OCI-LY7 (cell line): ENCODE data around the gene DENND1A. TPM values are rescaled to one million over a fixed set of nuclear protein-coding genes. Genes with fewer than 3 reads are reported as not detected.

Experiments
- BruUV-seq: library from RNA; stranded (reverse); fragments of 400-500 nt; replicated peaks from 2 replicates; lab custom pipeline; 2021; lab: Mats Ljungman, UMichigan
- CTCF ChIA-PET: fragments of 300-600 bp; sonication (Branson Sonifier 250); formaldehyde crosslinking; loops from one replicate; lab custom pipeline; 2022; ENCODE audit warnings: antibody characterized with exemption; ENCODE audit not compliant: unreplicated experiment; lab: Charles Lee
- POLR2A ChIA-PET: fragments of 300-600 bp; sonication (Branson Sonifier 250); formaldehyde crosslinking; loops from one replicate; lab custom pipeline; 2022; ENCODE audit warnings: antibody characterized with exemption; lab: Charles Lee
- DNase-seq: peaks from one replicate; pipeline ENCODE4 v3.0.0-alpha.2; 2015; ENCODE audit warnings: low spot score
- H2AFZ ChIP-seq: fragments of 200-600 bp; sonication (generic), shearing (Covaris generic); 2 replicates; pipeline ENCODE4 v1.6.1; 2014; ENCODE audit warnings: mild to moderate bottlenecking, antibody characterized with exemption, low read length, moderate library complexity
- H3K27ac ChIP-seq: fragments of 200-600 bp; sonication (generic); 2 replicates; pipeline ENCODE4 v1.5.1; 2014; ENCODE audit warnings: mixed run types, low read depth, mild to moderate bottlenecking, moderate library complexity, low read length, inconsistent platforms; ENCODE audit not compliant: poor library complexity, severe bottlenecking
- H3K36me3 ChIP-seq: fragments of 200-600 bp; sonication (generic); 2 replicates; pipeline ENCODE4 v1.6.1; 2014; ENCODE audit warnings: mild to moderate bottlenecking, antibody characterized with exemption, low read length, moderate library complexity, mixed read lengths; ENCODE audit not compliant: insufficient read depth
- H3K4me1 ChIP-seq: fragments of 200-600 bp; sonication (generic); 2 replicates; pipeline ENCODE4 v1.5.1; 2014; ENCODE audit warnings: mild to moderate bottlenecking, low read length; ENCODE audit not compliant: insufficient read depth, poor library complexity, severe bottlenecking
- H3K4me2 ChIP-seq: fragments of 200-600 bp; sonication (generic); 2 replicates; pipeline ENCODE4 v1.6.1; 2014; ENCODE audit warnings: mild to moderate bottlenecking, low read length
- H3K4me3 ChIP-seq: fragments of 200-600 bp; sonication (generic); 2 replicates; pipeline ENCODE4 v1.5.1; 2014; ENCODE audit warnings: mild to moderate bottlenecking, low read depth, low read length; ENCODE audit not compliant: poor library complexity, severe bottlenecking
- H3K79me2 ChIP-seq: fragments of 200-600 bp; sonication (generic); 2 replicates; pipeline ENCODE4 v1.6.1; 2016; ENCODE audit warnings: low read depth, mild to moderate bottlenecking, low read length, moderate library complexity, mixed read lengths; ENCODE audit not compliant: insufficient read depth
- H3K9me2 ChIP-seq: fragments of 200-600 bp; sonication (generic); 2 replicates; pipeline ENCODE4 v1.6.1; 2016; ENCODE audit warnings: mild to moderate bottlenecking, low read length, mixed read lengths; ENCODE audit not compliant: insufficient read depth
- H3K9me3 ChIP-seq: fragments of 200-600 bp; sonication (generic); 2 replicates; pipeline ENCODE4 v1.6.1; 2014; ENCODE audit warnings: mild to moderate bottlenecking, mixed run types, low read length, mixed read lengths
- H4K20me1 ChIP-seq: fragments of 200-600 bp; sonication (generic); 2 replicates; pipeline ENCODE4 v1.6.1; 2014; ENCODE audit warnings: mild to moderate bottlenecking, antibody characterized with exemption, low read length, moderate library complexity, mixed read lengths; ENCODE audit not compliant: insufficient read depth
- EZH2phosphoT487 ChIP-seq: fragments of 200-600 bp; sonication (generic); IDR thresholded peaks from 2 replicates; pipeline ENCODE4 v1.6.1; 2018; ENCODE audit warnings: low read depth, borderline replicate concordance, mild to moderate bottlenecking, mixed run types, antibody characterized with exemption, low read length, moderate library complexity, mixed read lengths
- intact Hi-C: fragments of 100-400 bp; cut with micrococcal nuclease; formaldehyde crosslinking; loops from one replicate; pipeline ENCODE4 v1.10.0; 2022; ENCODE audit not compliant: unreplicated experiment
- total RNA-seq, 2 experiments: library from RNA; depleted of rRNA in 1 of 2; stranded (reverse); fragments of >200 nt in 1 of 2; shearing (Covaris generic) in 1 of 2; gene quantifications; 2 replicates each; pipeline ENCODE4 v1.2.3, GENCODE V29; 2014 to 2022
- TF ChIP-seq, protein P1 (sequence below): fragments of 200-600 bp; sonication (generic); conservative IDR thresholded peaks from 2 replicates; pipeline ENCODE4 v1.5.1; 2014; ENCODE audit warnings: mild to moderate bottlenecking, antibody characterized with exemption, low read length, moderate library complexity, mixed read lengths

DENND1A gene
- total RNA-seq, 2 experiments from 2014 or later = 17.9 to 36.3 TPM

- no peaks in the 10 kb centered on the region for H3K9me3 ChIP-seq
- H3K27ac ChIP-seq = no peak overlapping the region
- CTCF ChIA-PET = no interaction called here
- H3K4me3 ChIP-seq = no peak overlapping the region
- no peaks in the 10 kb centered on the region for H3K9me2 ChIP-seq
- TF ChIP-seq EZH2phosphoT487 = no peak
- TF ChIP-seq, protein P1, sequence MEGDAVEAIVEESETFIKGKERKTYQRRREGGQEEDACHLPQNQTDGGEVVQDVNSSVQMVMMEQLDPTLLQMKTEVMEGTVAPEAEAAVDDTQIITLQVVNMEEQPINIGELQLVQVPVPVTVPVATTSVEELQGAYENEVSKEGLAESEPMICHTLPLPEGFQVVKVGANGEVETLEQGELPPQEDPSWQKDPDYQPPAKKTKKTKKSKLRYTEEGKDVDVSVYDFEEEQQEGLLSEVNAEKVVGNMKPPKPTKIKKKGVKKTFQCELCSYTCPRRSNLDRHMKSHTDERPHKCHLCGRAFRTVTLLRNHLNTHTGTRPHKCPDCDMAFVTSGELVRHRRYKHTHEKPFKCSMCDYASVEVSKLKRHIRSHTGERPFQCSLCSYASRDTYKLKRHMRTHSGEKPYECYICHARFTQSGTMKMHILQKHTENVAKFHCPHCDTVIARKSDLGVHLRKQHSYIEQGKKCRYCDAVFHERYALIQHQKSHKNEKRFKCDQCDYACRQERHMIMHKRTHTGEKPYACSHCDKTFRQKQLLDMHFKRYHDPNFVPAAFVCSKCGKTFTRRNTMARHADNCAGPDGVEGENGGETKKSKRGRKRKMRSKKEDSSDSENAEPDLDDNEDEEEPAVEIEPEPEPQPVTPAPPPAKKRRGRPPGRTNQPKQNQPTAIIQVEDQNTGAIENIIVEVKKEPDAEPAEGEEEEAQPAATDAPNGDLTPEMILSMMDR = no peak
- H4K20me1 ChIP-seq = no peaks in the 10 kb centered on the region
- no peaks in the 10 kb centered on the region for H3K79me2 ChIP-seq
- no peaks in the 10 kb centered on the region for H3K36me3 ChIP-seq
- no peak overlapping the region for H3K4me2 ChIP-seq
- POLR2A ChIA-PET = no interaction called here
- no peak overlapping the region for H2AFZ ChIP-seq
- BruUV-seq = no TSS peak
- intact Hi-C loops = no loop called here
- H3K4me1 ChIP-seq = no peaks in the 10 kb centered on the region
- DNase-seq = no peak
Observed at GRCh38 chr9:123456011-123456410, 473.9 kb downstream of the DENND1A start.

GRCh38 chr9:123455187-123455586 is 474.7 kb downstream of the DENND1A start:
- ChIA-PET POLR2A (no interaction called here), CTCF (no interaction called here)
- DNase-seq = no peak
- no peaks in the 10 kb centered on the region for H3K36me3 ChIP-seq
- no peak overlapping the region for H3K27ac ChIP-seq
- H2AFZ ChIP-seq = no peak overlapping the region
- TF ChIP-seq, protein P1 = no peak
- TF ChIP-seq EZH2phosphoT487 = no peak
- no peak overlapping the region for H3K4me2 ChIP-seq
- intact Hi-C loops = no loop called here
- no peak overlapping the region for H3K4me3 ChIP-seq
- H3K9me2 ChIP-seq = no peaks in the 10 kb centered on the region
- no peaks in the 10 kb centered on the region for H3K4me1 ChIP-seq
- H3K9me3 ChIP-seq = no peaks in the 10 kb centered on the region
- BruUV-seq = no TSS peak
- H3K79me2 ChIP-seq = no peaks in the 10 kb centered on the region
- no peaks in the 10 kb centered on the region for H4K20me1 ChIP-seq

GRCh38 chr9:123454361-123454760 is 475.6 kb downstream of the DENND1A start:
- POLR2A ChIA-PET = interaction anchor here (1.2 kb wide), 1 partner anchor 10 kb away, joined by 3 read pairs; no protein-coding TSS in a partner anchor
- no peaks in the 10 kb centered on the region for H3K9me3 ChIP-seq
- no peak for TF ChIP-seq EZH2phosphoT487
- TF ChIP-seq, protein P1 = no peak
- H3K4me2 ChIP-seq = no peak overlapping the region
- no peaks in the 10 kb centered on the region for H3K79me2 ChIP-seq
- H3K27ac ChIP-seq = no peak overlapping the region
- DNase-seq = no peak
- intact Hi-C loops = no loop called here
- no peak overlapping the region for H3K4me3 ChIP-seq
- no peak overlapping the region for H2AFZ ChIP-seq
- H3K4me1 ChIP-seq = no peaks in the 10 kb centered on the region
- no peaks in the 10 kb centered on the region for H3K9me2 ChIP-seq
- no peaks in the 10 kb centered on the region for H4K20me1 ChIP-seq
- CTCF ChIA-PET = no interaction called here
- no TSS peak for BruUV-seq
- no peaks in the 10 kb centered on the region for H3K36me3 ChIP-seq
